ENCODE measurements around the gene PPT2.
A peak's percentile ranks its signal among the peaks of the same experiment; 100 is the strongest.
"Not testable (repeated sequence)": the region's sequence is repeated elsewhere in the genome, so short reads cannot be mapped to it uniquely, and the experiment has no call there.

Gene PPT2

DNA sequence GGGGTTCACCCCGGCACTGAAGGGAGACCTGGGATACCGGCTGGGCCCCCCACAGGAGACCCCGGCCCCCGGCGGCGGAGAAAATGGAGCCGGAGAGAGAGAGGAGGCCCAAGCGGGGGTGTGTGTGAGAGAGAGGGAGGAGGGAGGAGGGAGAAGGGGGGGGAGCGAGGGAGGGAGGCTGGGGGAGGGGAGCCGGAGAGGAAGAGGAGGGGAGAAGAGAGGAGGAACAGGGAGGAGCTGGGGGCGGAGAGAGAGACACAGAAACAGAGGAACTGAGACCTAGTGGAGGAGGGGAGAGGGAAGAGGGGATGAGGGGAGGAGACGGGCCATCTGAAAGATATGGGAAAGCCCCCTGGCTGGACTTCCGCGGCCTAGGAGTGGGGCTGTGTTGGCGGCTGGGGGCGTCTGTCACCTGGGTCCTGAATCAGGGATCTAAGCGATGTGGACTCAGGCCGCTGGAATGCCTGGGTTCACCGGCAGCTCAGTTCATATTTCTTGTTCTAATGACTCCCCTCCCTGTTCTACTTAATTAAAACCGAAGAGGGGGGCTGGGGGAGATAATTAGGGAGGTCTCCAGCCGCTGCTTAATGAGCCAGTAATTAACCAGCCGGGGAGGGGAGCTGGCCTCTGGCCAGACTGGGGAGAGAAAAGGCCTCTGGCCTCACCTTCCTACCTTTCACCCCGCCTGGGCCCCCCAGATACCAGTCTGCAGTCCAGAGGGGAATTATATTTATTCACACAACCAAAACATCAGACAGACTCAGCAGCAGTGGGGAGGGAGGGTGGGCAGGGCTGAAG, 36.3 kb downstream of the PPT2 start, which contains the start of gene PBX2:
PBX2 (minus strand) TSS at position 149 of the 798 bp plus-strand sequence. CDS start 287 bp downstream, outside the sequence.
- Histone ChIP-seq H3K36me3 (ENCODE audit: control insufficient read depth, insufficient read depth, low read length) (no peaks in the 10 kb centered on the region), H3K4me3 (ENCODE audit: low read length) (peak within 1 kb of the TSS; percentile 66), H3K9me3 (ENCODE audit: control insufficient read depth, low read length) (no peaks in the 10 kb centered on the region), H3K9ac (ENCODE audit: low read length) (peak within 1 kb of the TSS; percentile 95), H3K27me3 (ENCODE audit: control insufficient read depth, insufficient read depth, low read length) (no peaks in the 10 kb centered on the region), H3K4me1 (ENCODE audit: control insufficient read depth, insufficient read depth, low read length) (peaks cover 58% of the 10 kb centered on the region)

GRCh38 chr6:32190911-32191677, 37.2 kb downstream of the PPT2 start:
- Histone ChIP-seq H3K36me3 (ENCODE audit: control insufficient read depth, insufficient read depth, low read length) (no peaks in the 10 kb centered on the region), H3K4me1 (ENCODE audit: control insufficient read depth, insufficient read depth, low read length) (peaks cover 54% of the 10 kb centered on the region), H3K9ac (ENCODE audit: low read length) (peak overlapping the region; percentile 95), H3K27me3 (ENCODE audit: control insufficient read depth, insufficient read depth, low read length) (no peaks in the 10 kb centered on the region), H3K9me3 (ENCODE audit: control insufficient read depth, low read length) (no peaks in the 10 kb centered on the region), H3K4me3 (ENCODE audit: low read length) (no peak overlapping the region)

DNA sequence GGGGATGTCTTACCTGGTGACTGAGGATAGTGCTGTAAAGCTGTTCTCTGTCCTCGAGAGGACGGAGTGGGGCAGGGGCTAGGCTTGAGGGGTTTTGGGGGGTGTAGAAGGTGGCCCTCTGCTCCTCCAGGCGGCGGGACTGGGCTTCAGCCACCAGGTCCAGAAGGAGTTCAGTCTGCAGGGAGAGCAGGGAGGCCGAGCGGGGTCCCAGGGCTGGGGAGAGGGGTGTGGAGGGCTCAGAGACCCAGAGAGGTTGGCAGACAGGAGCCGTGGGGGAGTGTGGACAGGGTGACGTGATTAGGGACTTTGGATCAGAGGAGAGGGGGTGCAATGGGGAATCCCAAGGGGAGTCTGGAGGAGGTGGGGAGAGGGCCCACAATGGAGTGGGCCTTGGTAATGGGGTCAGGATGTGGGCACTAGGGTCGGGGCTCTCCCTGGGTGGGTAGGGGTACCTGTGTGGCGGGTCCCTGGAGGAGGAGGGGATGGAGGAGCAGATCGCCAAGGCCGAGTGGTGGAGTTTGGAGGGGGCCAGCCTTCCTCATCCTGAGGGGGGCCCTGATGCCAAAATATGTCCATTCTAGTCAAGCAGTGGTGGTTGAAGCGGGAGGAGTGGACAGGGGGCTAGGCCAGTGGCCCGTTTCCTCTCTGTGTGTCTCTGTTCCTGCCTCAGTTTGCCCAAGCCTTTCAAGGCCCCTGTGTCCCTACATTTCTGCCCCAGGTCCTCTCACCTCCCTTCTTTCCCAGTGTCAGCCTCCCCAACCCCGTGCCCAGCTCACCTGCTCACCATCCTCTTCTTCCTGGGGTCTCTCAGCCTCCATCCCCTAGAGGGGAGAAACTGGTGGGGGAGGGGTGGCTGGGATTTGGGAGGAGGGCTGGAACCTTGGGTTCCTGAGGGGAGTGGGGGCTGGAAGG, 38.0 kb downstream of the PPT2 start:
- Histone ChIP-seq H3K27me3 (ENCODE audit: control insufficient read depth, insufficient read depth, low read length) (no peaks in the 10 kb centered on the region), H3K9me3 (ENCODE audit: control insufficient read depth, low read length) (no peaks in the 10 kb centered on the region), H3K9ac (ENCODE audit: low read length) (peak overlapping the region; percentile 95), H3K4me3 (ENCODE audit: low read length) (no peak overlapping the region), H3K4me1 (ENCODE audit: control insufficient read depth, insufficient read depth, low read length) (peaks cover 55% of the 10 kb centered on the region), H3K36me3 (ENCODE audit: control insufficient read depth, insufficient read depth, low read length) (no peaks in the 10 kb centered on the region)

GRCh38 chr6:32192608-32193039, 38.7 kb downstream of the PPT2 start, which contains the start of gene GPSM3:
TSS of gene GPSM3 (minus strand) at chr6:32192643. CDS start at chr6:32192513, 130 bp downstream.
- Histone ChIP-seq H3K27me3 (ENCODE audit: control insufficient read depth, insufficient read depth, low read length) (no peaks in the 10 kb centered on the region), H3K36me3 (ENCODE audit: control insufficient read depth, insufficient read depth, low read length) (no peaks in the 10 kb centered on the region), H3K9ac (ENCODE audit: low read length) (peak within 1 kb of the TSS; percentile 95), H3K9me3 (ENCODE audit: control insufficient read depth, low read length) (no peaks in the 10 kb centered on the region), H3K4me3 (ENCODE audit: low read length) (peak within 1 kb of the TSS; percentile 11), H3K4me1 (ENCODE audit: control insufficient read depth, insufficient read depth, low read length) (peaks cover 57% of the 10 kb centered on the region)

GRCh38 chr6:32193096-32193495, 39.2 kb downstream of the PPT2 start:
- H3K9ac ChIP-seq (ENCODE audit: low read length), result peak overlapping the region; percentile 95
- H3K27me3 ChIP-seq (ENCODE audit: control insufficient read depth, insufficient read depth, low read length); H3K36me3 ChIP-seq (ENCODE audit: control insufficient read depth, insufficient read depth, low read length); H3K9me3 ChIP-seq (ENCODE audit: control insufficient read depth, low read length): not testable (repeated sequence)
- H3K4me1 ChIP-seq (ENCODE audit: control insufficient read depth, insufficient read depth, low read length), result peaks cover 53% of the 10 kb centered on the region
- peak overlapping the region; percentile 11 for H3K4me3 ChIP-seq (ENCODE audit: low read length)

GRCh38 chr6:32194388-32194787, 40.4 kb downstream of the PPT2 start:
- H3K9ac ChIP-seq (ENCODE audit: low read length), result no peak overlapping the region

GRCh38 chr6:32194825-32195651, 41.1 kb downstream of the PPT2 start:
- Histone ChIP-seq H3K9me3 (ENCODE audit: control insufficient read depth, low read length) (no peaks in the 10 kb centered on the region), H3K4me3 (ENCODE audit: low read length) (peak overlapping the region; percentile 51), H3K27me3 (ENCODE audit: control insufficient read depth, insufficient read depth, low read length) (no peaks in the 10 kb centered on the region), H3K36me3 (ENCODE audit: control insufficient read depth, insufficient read depth, low read length) (no peaks in the 10 kb centered on the region), H3K4me1 (ENCODE audit: control insufficient read depth, insufficient read depth, low read length) (peaks cover 44% of the 10 kb centered on the region), H3K9ac (ENCODE audit: low read length) (peak overlapping the region; percentile 66)

More at GRCh38 chr6:32194388-32194787, 40.4 kb downstream of the PPT2 start:
- H3K4me3 ChIP-seq (ENCODE audit: low read length), result no peak overlapping the region
- H3K36me3 ChIP-seq (ENCODE audit: control insufficient read depth, insufficient read depth, low read length), result no peaks in the 10 kb centered on the region
- peaks cover 44% of the 10 kb centered on the region for H3K4me1 ChIP-seq (ENCODE audit: control insufficient read depth, insufficient read depth, low read length)
- H3K27me3 ChIP-seq (ENCODE audit: control insufficient read depth, insufficient read depth, low read length), result no peaks in the 10 kb centered on the region
- H3K9me3 ChIP-seq (ENCODE audit: control insufficient read depth, low read length), result no peaks in the 10 kb centered on the region

DNA sequence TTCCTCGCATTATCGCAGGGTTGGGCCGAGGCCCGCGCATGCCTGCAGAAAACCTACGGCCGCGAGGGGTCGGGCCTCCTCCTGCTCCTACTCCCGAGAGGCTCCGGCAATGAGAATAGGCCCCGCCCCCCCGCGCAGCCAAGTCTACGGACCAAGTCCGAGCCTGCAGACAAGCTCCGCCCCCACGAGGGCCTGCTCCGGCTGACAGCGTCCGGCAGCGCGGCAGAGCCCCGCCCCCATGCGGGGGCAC, 41.6 kb downstream of the PPT2 start:
- peak overlapping the region; percentile 97 for H3K9ac ChIP-seq (ENCODE audit: low read length)
- no peaks in the 10 kb centered on the region for H3K9me3 ChIP-seq (ENCODE audit: control insufficient read depth, low read length)
- H3K27me3 ChIP-seq (ENCODE audit: control insufficient read depth, insufficient read depth, low read length), result no peaks in the 10 kb centered on the region
- peaks cover 40% of the 10 kb centered on the region for H3K4me1 ChIP-seq (ENCODE audit: control insufficient read depth, insufficient read depth, low read length)
- no peaks in the 10 kb centered on the region for H3K36me3 ChIP-seq (ENCODE audit: control insufficient read depth, insufficient read depth, low read length)
- no peak overlapping the region for H3K4me3 ChIP-seq (ENCODE audit: low read length)

GRCh38 chr6:32195902-32196681, 42.2 kb downstream of the PPT2 start:
- peak overlapping the region; percentile 94 for H3K4me3 ChIP-seq (ENCODE audit: low read length)
- H3K36me3 ChIP-seq (ENCODE audit: control insufficient read depth, insufficient read depth, low read length), result no peaks in the 10 kb centered on the region
- peak overlapping the region; percentile 97 for H3K9ac ChIP-seq (ENCODE audit: low read length)
- peaks cover 36% of the 10 kb centered on the region for H3K4me1 ChIP-seq (ENCODE audit: control insufficient read depth, insufficient read depth, low read length)
- H3K9me3 ChIP-seq (ENCODE audit: control insufficient read depth, low read length), result no peaks in the 10 kb centered on the region
- no peaks in the 10 kb centered on the region for H3K27me3 ChIP-seq (ENCODE audit: control insufficient read depth, insufficient read depth, low read length)

DNA sequence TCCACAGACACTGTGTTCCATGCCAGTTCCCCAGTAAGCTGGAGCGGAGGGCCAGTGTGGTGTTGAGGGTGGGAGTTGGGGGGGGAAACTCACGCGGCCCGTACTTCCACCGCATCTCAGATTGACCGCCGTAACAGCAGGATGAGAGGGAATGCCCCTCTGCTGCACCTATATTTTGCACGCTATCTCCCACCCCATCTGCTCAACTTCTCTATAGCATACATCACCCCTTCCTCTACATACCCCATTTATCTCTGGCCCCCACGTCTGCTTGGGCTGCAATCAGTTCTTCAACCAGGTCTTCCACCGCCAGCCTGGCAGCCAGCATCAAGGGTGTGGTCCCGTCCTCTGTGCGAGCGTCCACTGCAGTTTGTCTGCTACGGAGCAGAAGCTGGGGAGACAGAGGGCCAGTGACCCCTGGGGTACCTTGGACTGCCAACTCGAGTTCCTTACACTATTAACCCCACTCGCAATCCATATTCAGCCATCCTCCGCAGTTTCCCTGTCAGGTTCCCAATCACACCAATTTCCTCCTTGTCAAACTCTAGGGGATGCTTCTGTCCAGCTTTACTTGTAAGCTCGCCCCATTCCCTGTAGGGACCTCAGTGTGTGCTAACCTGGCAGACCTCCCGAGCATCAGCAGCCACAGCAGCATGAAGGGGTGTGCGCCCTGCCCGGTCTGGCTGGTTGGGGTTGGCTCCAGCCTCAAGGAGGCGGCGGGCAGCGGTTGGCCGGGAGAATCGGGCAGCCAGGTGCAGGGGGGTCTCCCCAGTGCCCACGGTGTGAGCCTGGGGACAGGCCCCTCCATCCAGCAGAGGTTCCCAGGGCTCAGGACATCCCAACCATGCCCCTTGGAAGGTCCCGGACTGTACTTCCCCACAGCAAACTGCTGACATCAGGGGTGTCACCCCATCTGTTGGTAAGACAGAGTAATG, 43.0 kb downstream of the PPT2 start:
- H3K4me1 ChIP-seq (ENCODE audit: control insufficient read depth, insufficient read depth, low read length), result peaks cover 30% of the 10 kb centered on the region

More for the DNA sequence above, 43.0 kb downstream of the PPT2 start:
- H3K4me3 ChIP-seq (ENCODE audit: low read length), result peak overlapping the region; percentile 94
- peak overlapping the region; percentile 97 for H3K9ac ChIP-seq (ENCODE audit: low read length)
- no peaks in the 10 kb centered on the region for H3K36me3 ChIP-seq (ENCODE audit: control insufficient read depth, insufficient read depth, low read length)
- H3K9me3 ChIP-seq (ENCODE audit: control insufficient read depth, low read length), result no peaks in the 10 kb centered on the region
- peaks cover 2% of the 10 kb centered on the region for H3K27me3 ChIP-seq (ENCODE audit: control insufficient read depth, insufficient read depth, low read length)

Measured in mucosa of stomach (tissue), 1 donor.